Measurements from ENCODE around the gene STK32C.

DNA sequence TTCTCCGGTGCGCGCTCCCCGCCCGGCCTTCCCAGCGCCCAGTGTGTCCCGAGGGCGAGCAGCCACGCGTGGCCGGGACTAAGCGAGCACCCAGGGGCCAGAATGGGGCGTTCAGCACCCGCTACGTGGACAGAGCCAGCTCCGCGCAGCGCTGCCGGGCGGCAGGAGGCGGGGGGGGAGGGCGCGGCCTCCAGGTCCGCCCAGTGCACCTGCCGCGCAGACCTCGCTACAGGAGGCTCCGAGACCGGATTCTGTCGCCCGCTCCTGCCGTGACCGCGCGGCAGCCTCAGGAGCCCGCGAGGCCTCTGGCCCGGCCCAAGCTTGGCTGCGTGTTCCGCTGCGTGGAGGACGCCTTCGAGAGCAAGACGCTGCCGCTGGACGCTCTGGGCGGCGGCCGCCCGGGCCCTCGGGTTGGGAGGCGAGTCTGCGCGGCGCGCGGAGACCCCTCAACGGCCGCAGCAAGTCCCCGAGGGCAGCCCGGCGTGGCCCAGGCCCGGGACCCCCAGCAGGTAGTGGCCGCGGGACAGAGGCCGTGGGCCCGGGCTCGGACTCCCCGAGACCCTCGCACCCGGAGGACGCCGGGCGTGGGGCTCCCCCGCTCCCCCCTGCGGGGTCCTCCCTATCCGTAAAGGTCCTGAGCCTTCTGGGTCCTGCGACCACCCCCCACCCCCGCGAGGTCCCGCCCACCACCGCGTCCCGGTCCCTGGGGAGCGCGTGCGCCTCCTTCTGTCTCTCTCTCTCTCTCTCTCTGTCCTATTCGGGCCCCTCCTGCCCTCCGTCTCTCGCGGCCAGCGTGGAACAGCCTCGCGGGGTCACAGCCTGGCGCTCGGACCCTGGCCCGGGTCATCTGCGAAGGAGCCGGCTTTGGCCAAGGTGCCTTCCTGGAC, 121.9 kb downstream of the STK32C start:
- no peak for TF ChIP-seq POLR2A (IDR thresholded peaks at IDR 0.05)
- TF ChIP-seq, protein P1, sequence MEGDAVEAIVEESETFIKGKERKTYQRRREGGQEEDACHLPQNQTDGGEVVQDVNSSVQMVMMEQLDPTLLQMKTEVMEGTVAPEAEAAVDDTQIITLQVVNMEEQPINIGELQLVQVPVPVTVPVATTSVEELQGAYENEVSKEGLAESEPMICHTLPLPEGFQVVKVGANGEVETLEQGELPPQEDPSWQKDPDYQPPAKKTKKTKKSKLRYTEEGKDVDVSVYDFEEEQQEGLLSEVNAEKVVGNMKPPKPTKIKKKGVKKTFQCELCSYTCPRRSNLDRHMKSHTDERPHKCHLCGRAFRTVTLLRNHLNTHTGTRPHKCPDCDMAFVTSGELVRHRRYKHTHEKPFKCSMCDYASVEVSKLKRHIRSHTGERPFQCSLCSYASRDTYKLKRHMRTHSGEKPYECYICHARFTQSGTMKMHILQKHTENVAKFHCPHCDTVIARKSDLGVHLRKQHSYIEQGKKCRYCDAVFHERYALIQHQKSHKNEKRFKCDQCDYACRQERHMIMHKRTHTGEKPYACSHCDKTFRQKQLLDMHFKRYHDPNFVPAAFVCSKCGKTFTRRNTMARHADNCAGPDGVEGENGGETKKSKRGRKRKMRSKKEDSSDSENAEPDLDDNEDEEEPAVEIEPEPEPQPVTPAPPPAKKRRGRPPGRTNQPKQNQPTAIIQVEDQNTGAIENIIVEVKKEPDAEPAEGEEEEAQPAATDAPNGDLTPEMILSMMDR (IDR thresholded peaks at IDR 0.05): no peak

Measured in right lobe of liver (tissue), 4 donors.